Ovary (tissue), 9 donors: ENCODE results near the gene TSSC4. TPM values are rescaled to one million over a fixed set of nuclear protein-coding genes. Genes with fewer than 3 reads are reported as not detected.

Source experiments
- DNase-seq, 5 donors: peaks; one replicate each; pipeline ENCODE4 v3.0.0-alpha.2; 2019 to 2020
- H3K27ac ChIP-seq, 2 donors: fragments of 200-600 bp; one replicate each; pipeline versions ENCODE4 v1.5.1 to v1.8.0; 2019 to 2022
- H3K27me3 ChIP-seq: fragments of 200-600 bp; one replicate; pipeline ENCODE4 v1.8.0; 2022
- H3K36me3 ChIP-seq: fragments of 200-600 bp; sonication (generic); one replicate; pipeline ENCODE4 v1.5.1; 2019
- H3K4me1 ChIP-seq: one replicate; pipeline ENCODE4 v1.8.1; 2013; ENCODE audit warnings: mild to moderate bottlenecking, moderate library complexity; ENCODE audit not compliant: insufficient read depth
- H3K4me3 ChIP-seq: fragments of 200-600 bp; sonication (generic); one replicate; pipeline ENCODE4 v1.5.1; 2017
- H3K9me3 ChIP-seq, 2 donors: fragments of 200-600 bp in 1 of 2; sonication (generic) in 1 of 2; one replicate each; pipeline versions ENCODE4 v1.5.1 to v1.8.1; 2013 to 2019; ENCODE audit warnings: mild to moderate bottlenecking in 1 of 2, moderate library complexity in 1 of 2
- EP300 ChIP-seq: sonication (generic); formaldehyde crosslinking; IDR thresholded peaks from one replicate; pipeline ENCODE4 v1.6.1; 2017; ENCODE audit warnings: antibody characterized with exemption
- POLR2A ChIP-seq: fragments of 450-650 bp; IDR thresholded peaks from one replicate; pipeline ENCODE4 v1.6.1; 2017; ENCODE audit warnings: antibody characterized with exemption, mild to moderate bottlenecking, moderate library complexity
- WGBS, 3 donors: extraction: QIAGEN DNeasy Blood & Tissue Kit in 1 of 3; methylation state at CpG; one replicate each; pipeline versions ENCODE4 v1.1.5 to v1.1.7; 2013 to 2017; 5-methylcytosine and 5-hydroxymethylcytosine counted together
- intact Hi-C, 4 donors: fragments of 100-400 bp; cut with DNase I; formaldehyde crosslinking; loops; one replicate each; pipeline versions ENCODE4 v1.11.0 to v1.15.1; 2022 to 2023
- polyA plus RNA-seq, 2 donors: library from polyadenylated mRNA; stranded (reverse); fragments of 200-250 nt in 1 of 2; fragments of 350-450 nt in 1 of 2; fragmentation: Illumina TruSeq in 1 of 2; extraction: RNeasy Lipid Tissue Mini Kit (QIAGEN cat#74804) in 1 of 2; gene quantifications; one replicate each; pipeline ENCODE4 v1.2.3, GENCODE V29; 2013 to 2014
- total RNA-seq, 7 donors: library from RNA; depleted of rRNA in 2 of 7; stranded (reverse); fragments of >200 nt in 2 of 7; fragmentation: NEBNext Ultra II Directional in 3 of 7; extraction: Animal tissue kit (Norgen Biotek cat#: 25700) in 3 of 7; gene quantifications; one replicate each; pipeline versions ENCODE4 v1.1.0 to v1.2.4, GENCODE V29; 2016 to 2023
- TF ChIP-seq, protein P1 (sequence below), 3 donors: fragments of 450-650 bp in 2 of 3; fragments of 200-600 bp in 1 of 3; IDR thresholded peaks; one replicate each; pipeline versions ENCODE4 v1.5.1 to v1.8.0; 2016 to 2022; ENCODE audit warnings: antibody characterized with exemption in 3 of 3, mild to moderate bottlenecking in 1 of 3
- donor health status: DM: no; HTN: no; CAD: no; lungs with moderate emphysema.
- donor health status: DM: no; HTN: no; CAD: no.
- donor health status: Bipolar disorder and iron deficiency.
- donor health status: DM: yes; HTN: yes; CAD: no.
- donor health status: DM: no; HTN: no; CAD: no.
- donor health status: DM: yes; HTN: yes; CAD: no.

The TSSC4 gene
- total and polyA plus RNA-seq, 9 donors, result 1.3 to 73.4 (median 41.7) TPM

DNA sequence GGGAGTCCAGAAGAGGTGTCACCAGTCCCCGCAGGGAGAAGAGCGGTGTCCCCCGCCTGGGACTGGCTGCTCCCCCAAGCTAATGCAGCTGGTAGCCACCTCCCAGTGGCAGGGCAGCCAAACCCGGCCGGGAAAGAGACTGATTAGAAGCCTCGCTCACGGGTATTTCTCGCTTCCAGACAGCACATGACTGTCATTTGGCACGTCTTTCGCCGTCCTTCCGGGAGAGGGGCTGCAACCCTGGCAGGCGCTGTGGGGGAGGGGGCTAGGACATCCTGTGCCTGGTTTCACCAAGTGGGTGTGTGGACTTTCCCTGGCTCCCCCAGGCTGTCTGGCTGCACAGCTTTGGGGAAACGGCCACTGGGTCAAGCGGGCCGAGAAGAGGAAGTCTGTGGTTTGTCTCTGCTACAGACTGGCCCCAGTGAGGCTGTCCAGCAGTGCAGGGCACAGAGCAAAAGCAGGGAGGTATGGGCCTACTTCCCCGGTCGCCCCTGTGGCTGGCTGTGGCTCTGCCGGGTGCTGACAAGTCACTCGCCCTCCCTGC is 19.7 kb upstream of the TSSC4 start:
- H3K36me3 ChIP-seq, result no peaks in the 10 kb centered on the region
- WGBS, 3 donors, result 53 to 56% (median 55%) methylated on average over 20 of the region's 20 CpGs
- H3K4me1 ChIP-seq, result peaks cover 42% of the 10 kb centered on the region
- no peaks in the 10 kb centered on the region for H3K9me3 ChIP-seq
- no peak overlapping the region for H3K4me3 ChIP-seq
- peak; percentile 35 to 64 (median 47) for DNase-seq
- H3K27ac ChIP-seq, result peak overlapping the region in 1 of 2 donors; percentile 11
- H3K27me3 ChIP-seq, result no peaks in the 10 kb centered on the region
- TF ChIP-seq POLR2A, result no peak
- TF ChIP-seq, protein P1, sequence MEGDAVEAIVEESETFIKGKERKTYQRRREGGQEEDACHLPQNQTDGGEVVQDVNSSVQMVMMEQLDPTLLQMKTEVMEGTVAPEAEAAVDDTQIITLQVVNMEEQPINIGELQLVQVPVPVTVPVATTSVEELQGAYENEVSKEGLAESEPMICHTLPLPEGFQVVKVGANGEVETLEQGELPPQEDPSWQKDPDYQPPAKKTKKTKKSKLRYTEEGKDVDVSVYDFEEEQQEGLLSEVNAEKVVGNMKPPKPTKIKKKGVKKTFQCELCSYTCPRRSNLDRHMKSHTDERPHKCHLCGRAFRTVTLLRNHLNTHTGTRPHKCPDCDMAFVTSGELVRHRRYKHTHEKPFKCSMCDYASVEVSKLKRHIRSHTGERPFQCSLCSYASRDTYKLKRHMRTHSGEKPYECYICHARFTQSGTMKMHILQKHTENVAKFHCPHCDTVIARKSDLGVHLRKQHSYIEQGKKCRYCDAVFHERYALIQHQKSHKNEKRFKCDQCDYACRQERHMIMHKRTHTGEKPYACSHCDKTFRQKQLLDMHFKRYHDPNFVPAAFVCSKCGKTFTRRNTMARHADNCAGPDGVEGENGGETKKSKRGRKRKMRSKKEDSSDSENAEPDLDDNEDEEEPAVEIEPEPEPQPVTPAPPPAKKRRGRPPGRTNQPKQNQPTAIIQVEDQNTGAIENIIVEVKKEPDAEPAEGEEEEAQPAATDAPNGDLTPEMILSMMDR (IDR thresholded peaks at IDR 0.05), result no peak
- no peak for TF ChIP-seq EP300
- intact Hi-C loops, result loop anchor here in 2 of 4 donors (5.0 kb wide), 2 partner anchors 69 to 74 kb away; no protein-coding TSS in a partner anchor

DNA sequence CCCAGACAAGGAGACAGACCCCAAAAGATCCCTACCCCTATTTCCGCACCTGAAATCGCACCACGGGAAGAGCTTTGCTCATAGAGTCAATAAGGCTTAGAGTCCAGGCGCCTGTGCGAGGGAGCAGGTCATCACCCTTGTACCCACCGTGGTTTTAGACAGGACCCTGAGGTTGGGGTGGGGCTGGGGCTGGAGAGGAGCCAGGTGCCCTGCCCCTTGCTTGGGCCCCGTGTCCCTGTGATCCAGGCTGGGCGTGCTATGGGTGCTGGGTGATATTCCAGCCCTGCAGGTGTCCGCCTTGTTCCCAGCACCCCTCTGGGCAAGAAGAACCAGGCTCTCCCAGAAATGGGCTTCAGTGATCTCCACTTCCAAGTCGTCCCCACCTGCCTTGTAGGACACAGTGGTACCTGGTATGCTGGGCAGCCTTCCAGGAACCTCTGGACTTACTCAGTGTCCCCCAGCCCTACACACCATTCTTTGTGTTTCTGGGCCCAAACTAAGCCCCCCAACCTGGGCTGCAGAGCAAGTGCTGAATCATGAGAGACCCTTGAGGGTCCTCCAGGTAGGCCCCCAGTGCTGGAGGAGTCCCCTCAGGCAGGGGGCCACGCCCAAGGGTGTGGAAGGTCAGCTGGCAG is 18.9 kb upstream of the TSSC4 start:
- Histone ChIP-seq H3K27me3 (no peaks in the 10 kb centered on the region), H3K9me3 (no peaks in the 10 kb centered on the region), H3K36me3 (no peaks in the 10 kb centered on the region), H3K27ac (peak overlapping the region in 1 of 2 donors; percentile 66), H3K4me1 (peaks cover 48% of the 10 kb centered on the region), H3K4me3 (no peak overlapping the region)
- intact Hi-C loops, result loop anchor here in 2 of 4 donors (5.0 kb wide), 2 partner anchors 69 to 74 kb away; no protein-coding TSS in a partner anchor
- WGBS, 3 donors, result 83 to 91% (median 84%) methylated on average over 10 to 11 of the region's 11 CpGs
- TF ChIP-seq, protein P1 (IDR thresholded peaks at IDR 0.05), result no peak
- TF ChIP-seq POLR2A, result no peak
- DNase-seq, result peak in 4 of 5 donors; percentile 11 to 43 (median 26)

DNA sequence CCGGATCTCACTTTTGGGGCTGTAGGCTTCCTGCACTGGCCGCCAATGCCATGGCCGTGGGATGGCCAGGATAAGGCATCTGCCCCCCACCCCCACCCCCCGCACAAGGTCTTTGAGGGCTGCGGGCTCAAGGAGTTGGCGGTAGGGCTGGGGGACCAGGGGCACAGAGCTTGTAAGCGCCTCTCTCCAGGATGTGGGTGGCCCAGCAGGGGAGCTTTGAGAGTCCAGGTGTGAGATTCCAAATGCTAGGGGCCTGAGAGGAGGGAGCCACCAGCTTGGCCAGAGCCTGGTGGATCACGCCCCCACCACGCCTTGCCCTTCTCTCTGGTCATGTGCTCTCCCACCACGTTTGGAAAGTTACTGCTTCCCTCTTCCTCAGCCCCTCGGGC is 18.4 kb upstream of the TSSC4 start:
- peak in 2 of 5 donors; percentile 8 to 39 for DNase-seq
- intact Hi-C loops, result loop anchor here in 2 of 4 donors (5.0 kb wide), 2 partner anchors 70 to 75 kb away; no protein-coding TSS in a partner anchor
- Histone ChIP-seq H3K36me3 (no peaks in the 10 kb centered on the region), H3K9me3 (no peaks in the 10 kb centered on the region), H3K27me3 (no peaks in the 10 kb centered on the region), H3K27ac (peak overlapping the region in 1 of 2 donors; percentile 66), H3K4me3 (no peak overlapping the region), H3K4me1 (peaks cover 48% of the 10 kb centered on the region)
- 54 to 59% (median 56%) methylated on average over 10 to 11 of the region's 11 CpGs for WGBS, 3 donors
- TF ChIP-seq POLR2A, result no peak
- TF ChIP-seq, protein P1 (IDR thresholded peaks at IDR 0.05), result no peak
- no peak for TF ChIP-seq EP300

DNA sequence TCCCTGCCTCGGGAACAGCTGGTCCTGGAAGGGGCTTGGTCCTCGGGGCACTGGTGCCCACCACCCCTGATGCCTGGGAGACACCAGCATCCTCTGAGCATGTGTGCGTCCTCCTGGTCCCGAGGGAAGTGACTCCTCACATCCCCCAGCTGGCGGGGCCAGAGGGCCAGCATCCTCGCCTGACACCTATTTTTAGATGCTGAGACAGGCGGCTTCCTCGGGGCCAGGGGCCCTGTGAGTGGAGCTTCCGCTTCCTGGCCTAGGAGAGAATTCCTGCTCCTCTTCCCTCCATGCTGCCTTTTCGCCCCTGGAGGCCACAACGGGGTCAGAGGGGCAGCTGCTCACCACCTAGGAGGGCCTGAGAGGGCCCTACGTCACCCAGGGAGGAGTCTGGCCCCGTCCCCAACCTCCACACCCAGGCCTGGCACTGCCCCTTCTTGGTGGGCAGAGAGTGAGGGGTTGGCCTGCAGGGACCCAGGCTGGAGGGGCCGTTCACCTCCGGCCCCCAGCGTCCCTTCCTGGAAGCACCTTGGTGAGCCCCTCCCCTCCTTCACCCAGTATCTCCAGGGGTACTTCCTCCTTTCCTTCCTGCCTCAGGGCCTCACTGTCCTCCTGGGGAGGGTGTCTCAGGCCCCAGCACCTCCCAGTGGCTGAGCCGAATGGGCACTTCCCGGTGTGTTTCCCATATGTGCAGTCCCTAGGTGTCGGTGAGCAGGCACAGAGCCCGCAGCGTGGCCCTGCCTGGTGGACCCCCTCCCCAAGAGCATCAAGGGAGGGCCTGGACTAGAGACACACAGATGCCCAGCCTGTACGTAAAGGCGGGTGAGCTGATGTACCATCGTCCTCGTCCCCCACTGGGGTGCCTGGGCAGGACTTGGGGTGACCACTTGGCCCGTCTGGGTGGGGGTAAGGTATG is 17.4 kb upstream of the TSSC4 start:
- 27 to 34% (median 31%) methylated on average over 24 to 26 of the region's 26 CpGs for WGBS, 3 donors
- peaks cover 57% of the 10 kb centered on the region for H3K4me1 ChIP-seq
- intact Hi-C loops, result loop anchor here in 2 of 4 donors (5.0 kb wide), 2 partner anchors 71 to 76 kb away; no protein-coding TSS in a partner anchor

More for the DNA sequence above, 17.4 kb upstream of the TSSC4 start:
- Histone ChIP-seq H3K27me3 (no peaks in the 10 kb centered on the region), H3K27ac (peak overlapping the region; percentile 62 to 66), H3K9me3 (no peaks in the 10 kb centered on the region), H3K4me3 (peak overlapping the region; percentile 3), H3K36me3 (no peaks in the 10 kb centered on the region)
- DNase-seq, result peak; percentile 60 to 74 (median 66)
- TF ChIP-seq EP300 (no peak), POLR2A (no peak)
- TF ChIP-seq, protein P1 (IDR thresholded peaks at IDR 0.05), result no peak
